GM12878 (cell line): ENCODE measurements around the gene LARP6. TPM values are rescaled to one million over a fixed set of nuclear protein-coding genes. Genes with fewer than 3 reads are reported as not detected.

Source experiments
- ATAC-seq: fragments of 200-7000 bp; cut with Tn5 transposase; 3 replicates; pipeline ENCODE4 v1.9.1; 2020; ENCODE audit warnings: mild to moderate bottlenecking, moderate library complexity
- BruUV-seq: library from RNA; stranded (reverse); fragments of 400-500 nt; replicated peaks from 2 replicates; lab custom pipeline; 2021; lab: Mats Ljungman, UMichigan
- CTCF ChIA-PET: fragments of 300-600 bp; sonication (Branson Sonifier 250); formaldehyde crosslinking; extraction: SDS; loops from one replicate; lab custom pipeline; 2021; ENCODE audit warnings: inconsistent platforms; lab: Yijun Ruan, JAX
- POLR2A ChIA-PET: fragments of 350-600 bp; formaldehyde crosslinking; extraction: SDS; loops from one replicate; lab custom pipeline; 2021; ENCODE audit warnings: inconsistent platforms; lab: Charles Lee
- RAD21 ChIA-PET: fragments of 300-600 bp; sonication (Branson Sonifier 250); formaldehyde crosslinking; loops from one replicate; lab custom pipeline; 2023; ENCODE audit warnings: antibody characterized with exemption; ENCODE audit not compliant: unreplicated experiment; lab: Charles Lee
- SMC1A ChIA-PET: fragments of 300-600 bp; sonication (Branson Sonifier 250); formaldehyde crosslinking; loops from one replicate; lab custom pipeline; 2023; ENCODE audit not compliant: unreplicated experiment, uncharacterized antibody; lab: Charles Lee
- DNase-seq: peaks from one replicate; pipeline ENCODE4 v3.0.0-alpha.2; 2011; ENCODE audit warnings: low read depth, low spot score
- FAIRE-seq: peaks from 3 replicates; lab custom pipeline; 2011; peaks lifted over from hg19 to GRCh38; lab: Jason Lieb, UNC
- H2AFZ ChIP-seq: 2 replicates; pipeline ENCODE4 v1.6.0; 2011; ENCODE audit warnings: low read depth, low read length, control low read depth; ENCODE audit not compliant: control insufficient read depth
- H3K27ac ChIP-seq: 2 replicates; pipeline ENCODE4 v1.5.1; 2011; ENCODE audit warnings: control low read depth; ENCODE audit not compliant: control insufficient read depth, insufficient read depth
- H3K27me3 ChIP-seq, 2 experiments: replicated peaks in 1 of 2; 2 replicates each; pipeline versions ENCODE4 v1.6.0 to v1.6.1; 2011; ENCODE audit warnings: low read length in 1 of 2; ENCODE audit not compliant: control insufficient read depth in 2 of 2, insufficient read depth in 2 of 2
- H3K36me3 ChIP-seq, 2 experiments: 2 replicates each; pipeline ENCODE4 v1.5.1; 2011; ENCODE audit warnings: low read length in 1 of 2; ENCODE audit not compliant: control insufficient read depth in 2 of 2, insufficient read depth in 2 of 2
- H3K4me1 ChIP-seq: 2 replicates; pipeline ENCODE4 v1.6.1; 2011; ENCODE audit warnings: mild to moderate bottlenecking, low read length, moderate library complexity, mixed read lengths; ENCODE audit not compliant: control insufficient read depth, insufficient read depth
- H3K4me2 ChIP-seq: 2 replicates; pipeline ENCODE4 v1.6.0; 2011; ENCODE audit warnings: control low read depth; ENCODE audit not compliant: control insufficient read depth, insufficient read depth
- H3K4me3 ChIP-seq: fragments of 200-600 bp; sonication (generic); 2 replicates; pipeline ENCODE4 v1.5.1; 2016
- H3K79me2 ChIP-seq: 2 replicates; pipeline ENCODE4 v1.6.0; 2011; ENCODE audit warnings: low read length; ENCODE audit not compliant: control insufficient read depth, insufficient read depth
- H3K9ac ChIP-seq: 2 replicates; pipeline ENCODE4 v1.8.0; 2011; ENCODE audit warnings: low read length, control low read depth, mixed read lengths; ENCODE audit not compliant: control insufficient read depth, insufficient read depth
- H3K9me3 ChIP-seq: replicated peaks from 3 replicates; pipeline ENCODE4 v1.5.1; 2011; ENCODE audit warnings: mild to moderate bottlenecking, low read length; ENCODE audit not compliant: control insufficient read depth, insufficient read depth
- H4K20me1 ChIP-seq: 2 replicates; pipeline ENCODE4 v1.6.0; 2011; ENCODE audit not compliant: control insufficient read depth, insufficient read depth
- CBFB ChIP-seq: IDR thresholded peaks from 2 replicates; pipeline ENCODE4 v1.6.1; 2016; ENCODE audit warnings: antibody characterized with exemption, low read depth
- CHD2 ChIP-seq: IDR thresholded peaks from 2 replicates; pipeline ENCODE4 v1.6.1; 2011; ENCODE audit warnings: low read depth, low read length, improper control_type of control experiment, borderline replicate concordance
- ESRRA ChIP-seq: IDR thresholded peaks from 2 replicates; pipeline ENCODE4 v1.6.1; 2012; ENCODE audit warnings: mild to moderate bottlenecking, low read length, improper control_type of control experiment
- KDM1A ChIP-seq: fragments of 200-600 bp; sonication (generic); IDR thresholded peaks from 2 replicates; pipeline ENCODE4 v1.6.1; 2016; ENCODE audit warnings: borderline replicate concordance
- MEF2B ChIP-seq: fragments of 450-650 bp; IDR thresholded peaks from 2 replicates; pipeline ENCODE4 v1.6.1; 2018; ENCODE audit warnings: mild to moderate bottlenecking, moderate library complexity; ENCODE audit not compliant: partially characterized antibody, poor library complexity, severe bottlenecking
- MTA3 ChIP-seq: IDR thresholded peaks from 2 replicates; pipeline ENCODE4 v1.6.1; 2012; ENCODE audit warnings: low read length, inconsistent platforms, borderline replicate concordance
- NFYA ChIP-seq: IDR thresholded peaks from 2 replicates; pipeline ENCODE4 v1.6.1; 2011; ENCODE audit warnings: low read depth, mild to moderate bottlenecking, low read length, improper control_type of control experiment, borderline replicate concordance
- SPI1 ChIP-seq: IDR thresholded peaks from 2 replicates; pipeline ENCODE4 v1.6.1; 2011; ENCODE audit warnings: low read depth, mild to moderate bottlenecking, low read length, moderate library complexity, borderline replicate concordance; ENCODE audit not compliant: insufficient read depth
- YY1 ChIP-seq: IDR thresholded peaks from 2 replicates; pipeline ENCODE4 v1.6.1; 2011; ENCODE audit warnings: low read depth, mild to moderate bottlenecking, low read length
- ZBED1 ChIP-seq: IDR thresholded peaks from 2 replicates; pipeline ENCODE4 v1.6.1; 2016; ENCODE audit warnings: borderline replicate concordance
- WGBS: methylation state at CpG from one replicate; pipeline ENCODE4 v1.1.6; 2016; ENCODE audit warnings: low lambda C conversion rate; ENCODE audit not compliant: insufficient replicate concordance, insufficient coverage; ENCODE audit errors: missing lambda C conversion rate; 5-methylcytosine and 5-hydroxymethylcytosine counted together
- in situ Hi-C: fragments of 300-500 bp; cut with MboI; formaldehyde crosslinking; loops from 9 replicates; pipeline ENCODE4 v1.14.3; 2018; ENCODE audit warnings: mixed read lengths
- intact Hi-C: fragments of 100-400 bp; cut with micrococcal nuclease; formaldehyde crosslinking; loops from one replicate; pipeline ENCODE4 v1.14.2; 2022; ENCODE audit not compliant: unreplicated experiment
- polyA plus RNA-seq, 11 experiments: library from polyadenylated mRNA; depleted of rRNA in 4 of 11; unstranded in 6 of 11; stranded (reverse) in 5 of 11; fragments of >200 nt; fragmentation: Nextera tagmentation in 4 of 11; fragmentation: Illumina TruSeq in 1 of 11; extraction: Ambion mirVana in 4 of 11; extraction: Trizol in 1 of 11; gene quantifications; 1 replicate in 1 of 11; 2 replicates in 10 of 11; pipeline versions ENCODE4 v1.2.1 to v1.2.3, GENCODE V29; 2011 to 2016; ENCODE audit warnings: inconsistent platforms in 2 of 11, missing spikeins in 2 of 11, low read depth in 1 of 11
- total RNA-seq, 4 experiments: library from RNA; depleted of rRNA in 3 of 4; stranded (reverse); fragments of >200 nt in 3 of 4; fragmentation: Illumina TruSeq in 1 of 4; extraction: Trizol in 1 of 4; gene quantifications; 2 replicates each; pipeline versions ENCODE4 v1.2.1 to v1.2.3, GENCODE V29; 2013 to 2021
- TF ChIP-seq, protein P1 (sequence below): IDR thresholded peaks from 2 replicates; pipeline ENCODE4 v1.6.1; 2012; ENCODE audit warnings: mild to moderate bottlenecking, low read depth, low read length
- TF ChIP-seq, protein P2 (sequence below): fragments of 450-650 bp; formaldehyde crosslinking; IDR thresholded peaks from 2 replicates; pipeline ENCODE4 v1.4.0; 2020; ENCODE audit warnings: mild to moderate bottlenecking, moderate library complexity
- TF ChIP-seq, protein P3 (sequence below): fragments of 450-650 bp; IDR thresholded peaks from 2 replicates; pipeline ENCODE4 v1.6.1; 2017; ENCODE audit warnings: mild to moderate bottlenecking
- TF ChIP-seq, protein P4 (sequence below): fragments of 450-650 bp; conservative IDR thresholded peaks from 2 replicates; pipeline ENCODE4 v1.6.1; 2017; ENCODE audit warnings: mild to moderate bottlenecking, moderate library complexity

LARP6 gene
- total and polyA plus RNA-seq, 10 of the 15 experiments (the other 5 are each of a cell fraction or from before 2014, with no cell fraction given): 0.74 to 14.6 (median 3.9) TPM

DNA sequence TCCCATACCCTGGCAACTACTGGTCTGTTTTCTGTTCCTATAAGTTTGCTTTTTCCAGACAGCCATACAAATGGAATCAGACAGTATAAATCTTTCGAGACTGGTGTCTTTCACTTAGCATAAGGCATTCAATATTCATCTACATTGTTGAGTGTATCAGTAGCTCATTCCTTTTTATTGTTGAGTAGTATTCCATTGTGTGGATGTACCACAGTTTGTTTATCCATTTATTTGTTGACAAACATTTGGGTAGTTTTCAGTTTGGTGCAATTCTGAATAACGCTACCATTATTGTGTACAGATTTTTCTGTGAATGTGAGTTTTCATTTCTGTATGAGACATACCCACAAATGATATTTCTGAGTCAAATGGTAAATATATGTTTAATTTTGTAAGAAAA lies 35.4 kb downstream of the LARP6 start:
- Histone ChIP-seq H3K9ac (no peak overlapping the region), H3K9me3 (no peaks in the 10 kb centered on the region), H3K27me3 (no peaks in the 10 kb centered on the region; a peak in 1 of 4 replicates), H2AFZ (no peak overlapping the region), H3K79me2 (no peaks in the 10 kb centered on the region), H3K4me2 (no peak overlapping the region), H3K4me1 (no peaks in the 10 kb centered on the region), H3K4me3 (no peak overlapping the region), H3K27ac (no peak overlapping the region), H3K36me3 (no peaks in the 10 kb centered on the region), H4K20me1 (no peaks in the 10 kb centered on the region)
- DNase-seq (no peak), ATAC-seq (no peak), FAIRE-seq (no peak)
- WGBS: 67% methylated on average over 2 of the region's 2 CpGs
- ChIA-PET POLR2A (no interaction called here), SMC1A (no interaction called here), RAD21 (no interaction called here), CTCF (no interaction called here)
- no TSS peak for BruUV-seq
- in situ Hi-C loops (no loop called here), intact Hi-C loops (no loop called here)
- TF ChIP-seq MEF2B: no peak
- TF ChIP-seq CHD2: no peak
- no peak for TF ChIP-seq SPI1
- no peak for TF ChIP-seq CBFB
- TF ChIP-seq MTA3: no peak
- no peak for TF ChIP-seq NFYA
- TF ChIP-seq YY1: no peak
- TF ChIP-seq, protein P1, sequence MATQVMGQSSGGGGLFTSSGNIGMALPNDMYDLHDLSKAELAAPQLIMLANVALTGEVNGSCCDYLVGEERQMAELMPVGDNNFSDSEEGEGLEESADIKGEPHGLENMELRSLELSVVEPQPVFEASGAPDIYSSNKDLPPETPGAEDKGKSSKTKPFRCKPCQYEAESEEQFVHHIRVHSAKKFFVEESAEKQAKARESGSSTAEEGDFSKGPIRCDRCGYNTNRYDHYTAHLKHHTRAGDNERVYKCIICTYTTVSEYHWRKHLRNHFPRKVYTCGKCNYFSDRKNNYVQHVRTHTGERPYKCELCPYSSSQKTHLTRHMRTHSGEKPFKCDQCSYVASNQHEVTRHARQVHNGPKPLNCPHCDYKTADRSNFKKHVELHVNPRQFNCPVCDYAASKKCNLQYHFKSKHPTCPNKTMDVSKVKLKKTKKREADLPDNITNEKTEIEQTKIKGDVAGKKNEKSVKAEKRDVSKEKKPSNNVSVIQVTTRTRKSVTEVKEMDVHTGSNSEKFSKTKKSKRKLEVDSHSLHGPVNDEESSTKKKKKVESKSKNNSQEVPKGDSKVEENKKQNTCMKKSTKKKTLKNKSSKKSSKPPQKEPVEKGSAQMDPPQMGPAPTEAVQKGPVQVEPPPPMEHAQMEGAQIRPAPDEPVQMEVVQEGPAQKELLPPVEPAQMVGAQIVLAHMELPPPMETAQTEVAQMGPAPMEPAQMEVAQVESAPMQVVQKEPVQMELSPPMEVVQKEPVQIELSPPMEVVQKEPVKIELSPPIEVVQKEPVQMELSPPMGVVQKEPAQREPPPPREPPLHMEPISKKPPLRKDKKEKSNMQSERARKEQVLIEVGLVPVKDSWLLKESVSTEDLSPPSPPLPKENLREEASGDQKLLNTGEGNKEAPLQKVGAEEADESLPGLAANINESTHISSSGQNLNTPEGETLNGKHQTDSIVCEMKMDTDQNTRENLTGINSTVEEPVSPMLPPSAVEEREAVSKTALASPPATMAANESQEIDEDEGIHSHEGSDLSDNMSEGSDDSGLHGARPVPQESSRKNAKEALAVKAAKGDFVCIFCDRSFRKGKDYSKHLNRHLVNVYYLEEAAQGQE: no peak
- TF ChIP-seq, protein P2, sequence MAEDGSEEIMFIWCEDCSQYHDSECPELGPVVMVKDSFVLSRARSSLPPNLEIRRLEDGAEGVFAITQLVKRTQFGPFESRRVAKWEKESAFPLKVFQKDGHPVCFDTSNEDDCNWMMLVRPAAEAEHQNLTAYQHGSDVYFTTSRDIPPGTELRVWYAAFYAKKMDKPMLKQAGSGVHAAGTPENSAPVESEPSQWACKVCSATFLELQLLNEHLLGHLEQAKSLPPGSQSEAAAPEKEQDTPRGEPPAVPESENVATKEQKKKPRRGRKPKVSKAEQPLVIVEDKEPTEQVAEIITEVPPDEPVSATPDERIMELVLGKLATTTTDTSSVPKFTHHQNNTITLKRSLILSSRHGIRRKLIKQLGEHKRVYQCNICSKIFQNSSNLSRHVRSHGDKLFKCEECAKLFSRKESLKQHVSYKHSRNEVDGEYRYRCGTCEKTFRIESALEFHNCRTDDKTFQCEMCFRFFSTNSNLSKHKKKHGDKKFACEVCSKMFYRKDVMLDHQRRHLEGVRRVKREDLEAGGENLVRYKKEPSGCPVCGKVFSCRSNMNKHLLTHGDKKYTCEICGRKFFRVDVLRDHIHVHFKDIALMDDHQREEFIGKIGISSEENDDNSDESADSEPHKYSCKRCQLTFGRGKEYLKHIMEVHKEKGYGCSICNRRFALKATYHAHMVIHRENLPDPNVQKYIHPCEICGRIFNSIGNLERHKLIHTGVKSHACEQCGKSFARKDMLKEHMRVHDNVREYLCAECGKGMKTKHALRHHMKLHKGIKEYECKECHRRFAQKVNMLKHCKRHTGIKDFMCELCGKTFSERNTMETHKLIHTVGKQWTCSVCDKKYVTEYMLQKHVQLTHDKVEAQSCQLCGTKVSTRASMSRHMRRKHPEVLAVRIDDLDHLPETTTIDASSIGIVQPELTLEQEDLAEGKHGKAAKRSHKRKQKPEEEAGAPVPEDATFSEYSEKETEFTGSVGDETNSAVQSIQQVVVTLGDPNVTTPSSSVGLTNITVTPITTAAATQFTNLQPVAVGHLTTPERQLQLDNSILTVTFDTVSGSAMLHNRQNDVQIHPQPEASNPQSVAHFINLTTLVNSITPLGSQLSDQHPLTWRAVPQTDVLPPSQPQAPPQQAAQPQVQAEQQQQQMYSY (CRISPR knock-in tag): no peak
- TF ChIP-seq ZBED1: no peak
- no peak for TF ChIP-seq KDM1A
- TF ChIP-seq, protein P3, sequence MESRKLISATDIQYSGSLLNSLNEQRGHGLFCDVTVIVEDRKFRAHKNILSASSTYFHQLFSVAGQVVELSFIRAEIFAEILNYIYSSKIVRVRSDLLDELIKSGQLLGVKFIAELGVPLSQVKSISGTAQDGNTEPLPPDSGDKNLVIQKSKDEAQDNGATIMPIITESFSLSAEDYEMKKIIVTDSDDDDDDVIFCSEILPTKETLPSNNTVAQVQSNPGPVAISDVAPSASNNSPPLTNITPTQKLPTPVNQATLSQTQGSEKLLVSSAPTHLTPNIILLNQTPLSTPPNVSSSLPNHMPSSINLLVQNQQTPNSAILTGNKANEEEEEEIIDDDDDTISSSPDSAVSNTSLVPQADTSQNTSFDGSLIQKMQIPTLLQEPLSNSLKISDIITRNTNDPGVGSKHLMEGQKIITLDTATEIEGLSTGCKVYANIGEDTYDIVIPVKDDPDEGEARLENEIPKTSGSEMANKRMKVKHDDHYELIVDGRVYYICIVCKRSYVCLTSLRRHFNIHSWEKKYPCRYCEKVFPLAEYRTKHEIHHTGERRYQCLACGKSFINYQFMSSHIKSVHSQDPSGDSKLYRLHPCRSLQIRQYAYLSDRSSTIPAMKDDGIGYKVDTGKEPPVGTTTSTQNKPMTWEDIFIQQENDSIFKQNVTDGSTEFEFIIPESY: no peak
- TF ChIP-seq ESRRA: no peak
- TF ChIP-seq, protein P4, sequence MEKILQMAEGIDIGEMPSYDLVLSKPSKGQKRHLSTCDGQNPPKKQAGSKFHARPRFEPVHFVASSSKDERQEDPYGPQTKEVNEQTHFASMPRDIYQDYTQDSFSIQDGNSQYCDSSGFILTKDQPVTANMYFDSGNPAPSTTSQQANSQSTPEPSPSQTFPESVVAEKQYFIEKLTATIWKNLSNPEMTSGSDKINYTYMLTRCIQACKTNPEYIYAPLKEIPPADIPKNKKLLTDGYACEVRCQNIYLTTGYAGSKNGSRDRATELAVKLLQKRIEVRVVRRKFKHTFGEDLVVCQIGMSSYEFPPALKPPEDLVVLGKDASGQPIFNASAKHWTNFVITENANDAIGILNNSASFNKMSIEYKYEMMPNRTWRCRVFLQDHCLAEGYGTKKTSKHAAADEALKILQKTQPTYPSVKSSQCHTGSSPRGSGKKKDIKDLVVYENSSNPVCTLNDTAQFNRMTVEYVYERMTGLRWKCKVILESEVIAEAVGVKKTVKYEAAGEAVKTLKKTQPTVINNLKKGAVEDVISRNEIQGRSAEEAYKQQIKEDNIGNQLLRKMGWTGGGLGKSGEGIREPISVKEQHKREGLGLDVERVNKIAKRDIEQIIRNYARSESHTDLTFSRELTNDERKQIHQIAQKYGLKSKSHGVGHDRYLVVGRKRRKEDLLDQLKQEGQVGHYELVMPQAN: no peak
